ENCODE measurements around the gene POLR2A.

The POLR2A gene

GRCh38 chr17:7495906-7496434 lies 11.8 kb downstream of the POLR2A start:
- H2AFZ ChIP-seq (ENCODE audit: low read length, unreplicated experiment), result no peak overlapping the region
- no peak overlapping the region for H3K27ac ChIP-seq (ENCODE audit: low read depth, low read length)
- H3K36me3 ChIP-seq (ENCODE audit: insufficient read depth, low read length), result peaks cover 47% of the 10 kb centered on the region
- H3K27me3 ChIP-seq (ENCODE audit: insufficient read depth, low read length), result no peaks in the 10 kb centered on the region
- peaks cover 66% of the 10 kb centered on the region for H3K79me2 ChIP-seq (ENCODE audit: control insufficient read depth, insufficient read depth, low read length, unreplicated experiment)
- no peaks in the 10 kb centered on the region for H3K4me1 ChIP-seq (ENCODE audit: control insufficient read depth, insufficient read depth, low read length, unreplicated experiment)
- H3K4me3 ChIP-seq (ENCODE audit: low read depth, low read length), result no peak overlapping the region

- peaks cover 62% of the 10 kb centered on the region for H3K79me2 ChIP-seq (ENCODE audit: control insufficient read depth, insufficient read depth, low read length, unreplicated experiment)
- H3K4me3 ChIP-seq (ENCODE audit: low read depth, low read length), result no peak overlapping the region
- H3K4me1 ChIP-seq (ENCODE audit: control insufficient read depth, insufficient read depth, low read length, unreplicated experiment), result no peaks in the 10 kb centered on the region
- H3K27me3 ChIP-seq (ENCODE audit: insufficient read depth, low read length), result no peaks in the 10 kb centered on the region
- H3K36me3 ChIP-seq (ENCODE audit: insufficient read depth, low read length), result peaks cover 52% of the 10 kb centered on the region
- H2AFZ ChIP-seq (ENCODE audit: low read length, unreplicated experiment), result no peak overlapping the region
- H3K27ac ChIP-seq (ENCODE audit: low read depth, low read length), result no peak overlapping the region
Measured at GRCh38 chr17:7496470-7497183, 12.5 kb downstream of the POLR2A start.

GRCh38 chr17:7497228-7497627 lies 13.1 kb downstream of the POLR2A start:
- Histone ChIP-seq H3K79me2 (ENCODE audit: control insufficient read depth, insufficient read depth, low read length, unreplicated experiment) (peaks cover 57% of the 10 kb centered on the region), H3K4me1 (ENCODE audit: control insufficient read depth, insufficient read depth, low read length, unreplicated experiment) (no peaks in the 10 kb centered on the region), H3K36me3 (ENCODE audit: insufficient read depth, low read length) (peaks cover 56% of the 10 kb centered on the region), H2AFZ (ENCODE audit: low read length, unreplicated experiment) (no peak overlapping the region), H3K27me3 (ENCODE audit: insufficient read depth, low read length) (no peaks in the 10 kb centered on the region), H3K4me3 (ENCODE audit: low read depth, low read length) (no peak overlapping the region), H3K27ac (ENCODE audit: low read depth, low read length) (no peak overlapping the region)

GRCh38 chr17:7497636-7498035 lies 13.5 kb downstream of the POLR2A start:
- H3K4me3 ChIP-seq (ENCODE audit: low read depth, low read length), result no peak overlapping the region
- H3K79me2 ChIP-seq (ENCODE audit: control insufficient read depth, insufficient read depth, low read length, unreplicated experiment), result peaks cover 53% of the 10 kb centered on the region
- H3K36me3 ChIP-seq (ENCODE audit: insufficient read depth, low read length), result peaks cover 58% of the 10 kb centered on the region
- no peak overlapping the region for H3K27ac ChIP-seq (ENCODE audit: low read depth, low read length)
- H3K27me3 ChIP-seq (ENCODE audit: insufficient read depth, low read length), result no peaks in the 10 kb centered on the region
- H3K4me1 ChIP-seq (ENCODE audit: control insufficient read depth, insufficient read depth, low read length, unreplicated experiment), result no peaks in the 10 kb centered on the region
- H2AFZ ChIP-seq (ENCODE audit: low read length, unreplicated experiment), result no peak overlapping the region

GRCh38 chr17:7499161-7499560 lies 15.0 kb downstream of the POLR2A start:
- Histone ChIP-seq H3K36me3 (ENCODE audit: insufficient read depth, low read length) (peaks cover 72% of the 10 kb centered on the region), H3K79me2 (ENCODE audit: control insufficient read depth, insufficient read depth, low read length, unreplicated experiment) (peaks cover 38% of the 10 kb centered on the region)

GRCh38 chr17:7501729-7502128 lies 17.6 kb downstream of the POLR2A start:
- H3K27ac ChIP-seq (ENCODE audit: low read depth, low read length), result no peak overlapping the region
- H3K4me3 ChIP-seq (ENCODE audit: low read depth, low read length), result no peak overlapping the region
- H3K4me1 ChIP-seq (ENCODE audit: control insufficient read depth, insufficient read depth, low read length, unreplicated experiment), result no peaks in the 10 kb centered on the region
- H3K36me3 ChIP-seq (ENCODE audit: insufficient read depth, low read length), result peaks cover 70% of the 10 kb centered on the region
- H3K27me3 ChIP-seq (ENCODE audit: insufficient read depth, low read length), result no peaks in the 10 kb centered on the region
- peaks cover 19% of the 10 kb centered on the region for H3K79me2 ChIP-seq (ENCODE audit: control insufficient read depth, insufficient read depth, low read length, unreplicated experiment)
- H2AFZ ChIP-seq (ENCODE audit: low read length, unreplicated experiment), result no peak overlapping the region

More at GRCh38 chr17:7499161-7499560, 15.0 kb downstream of the POLR2A start:
- no peak overlapping the region for H3K4me3 ChIP-seq (ENCODE audit: low read depth, low read length)
- H2AFZ ChIP-seq (ENCODE audit: low read length, unreplicated experiment), result no peak overlapping the region
- no peaks in the 10 kb centered on the region for H3K4me1 ChIP-seq (ENCODE audit: control insufficient read depth, insufficient read depth, low read length, unreplicated experiment)
- no peak overlapping the region for H3K27ac ChIP-seq (ENCODE audit: low read depth, low read length)
- no peaks in the 10 kb centered on the region for H3K27me3 ChIP-seq (ENCODE audit: insufficient read depth, low read length)

GRCh38 chr17:7502171-7502847 lies 18.1 kb downstream of the POLR2A start:
- Histone ChIP-seq H3K79me2 (ENCODE audit: control insufficient read depth, insufficient read depth, low read length, unreplicated experiment) (peaks cover 19% of the 10 kb centered on the region), H3K4me1 (ENCODE audit: control insufficient read depth, insufficient read depth, low read length, unreplicated experiment) (no peaks in the 10 kb centered on the region), H3K27ac (ENCODE audit: low read depth, low read length) (no peak overlapping the region), H3K4me3 (ENCODE audit: low read depth, low read length) (no peak overlapping the region), H3K27me3 (ENCODE audit: insufficient read depth, low read length) (no peaks in the 10 kb centered on the region), H3K36me3 (ENCODE audit: insufficient read depth, low read length) (peaks cover 68% of the 10 kb centered on the region), H2AFZ (ENCODE audit: low read length, unreplicated experiment) (no peak overlapping the region)

GRCh38 chr17:7502987-7503386 lies 18.8 kb downstream of the POLR2A start:
- Histone ChIP-seq H2AFZ (ENCODE audit: low read length, unreplicated experiment) (no peak overlapping the region), H3K4me3 (ENCODE audit: low read depth, low read length) (no peak overlapping the region), H3K27ac (ENCODE audit: low read depth, low read length) (no peak overlapping the region), H3K4me1 (ENCODE audit: control insufficient read depth, insufficient read depth, low read length, unreplicated experiment) (no peaks in the 10 kb centered on the region), H3K79me2 (ENCODE audit: control insufficient read depth, insufficient read depth, low read length, unreplicated experiment) (peaks cover 13% of the 10 kb centered on the region), H3K36me3 (ENCODE audit: insufficient read depth, low read length) (peaks cover 62% of the 10 kb centered on the region), H3K27me3 (ENCODE audit: insufficient read depth, low read length) (no peaks in the 10 kb centered on the region)

GRCh38 chr17:7503521-7503920 lies 19.4 kb downstream of the POLR2A start:
- H3K4me3 ChIP-seq (ENCODE audit: low read depth, low read length), result no peak overlapping the region
- H2AFZ ChIP-seq (ENCODE audit: low read length, unreplicated experiment), result no peak overlapping the region
- no peak overlapping the region for H3K27ac ChIP-seq (ENCODE audit: low read depth, low read length)
- H3K27me3 ChIP-seq (ENCODE audit: insufficient read depth, low read length), result no peaks in the 10 kb centered on the region
- peaks cover 10% of the 10 kb centered on the region for H3K79me2 ChIP-seq (ENCODE audit: control insufficient read depth, insufficient read depth, low read length, unreplicated experiment)
- H3K36me3 ChIP-seq (ENCODE audit: insufficient read depth, low read length), result peaks cover 60% of the 10 kb centered on the region
- H3K4me1 ChIP-seq (ENCODE audit: control insufficient read depth, insufficient read depth, low read length, unreplicated experiment), result no peaks in the 10 kb centered on the region

- Histone ChIP-seq H3K36me3 (ENCODE audit: insufficient read depth, low read length) (peaks cover 41% of the 10 kb centered on the region), H3K4me3 (ENCODE audit: low read depth, low read length) (no peak overlapping the region)
Measured at GRCh38 chr17:7508145-7508544, 24.0 kb downstream of the POLR2A start.

GRCh38 chr17:7508846-7509245 lies 24.7 kb downstream of the POLR2A start:
- Histone ChIP-seq H3K4me3 (ENCODE audit: low read depth, low read length) (no peak overlapping the region), H3K27me3 (ENCODE audit: insufficient read depth, low read length) (no peaks in the 10 kb centered on the region), H3K4me1 (ENCODE audit: control insufficient read depth, insufficient read depth, low read length, unreplicated experiment) (no peaks in the 10 kb centered on the region), H3K79me2 (ENCODE audit: control insufficient read depth, insufficient read depth, low read length, unreplicated experiment) (peaks cover 4% of the 10 kb centered on the region), H2AFZ (ENCODE audit: low read length, unreplicated experiment) (no peak overlapping the region), H3K27ac (ENCODE audit: low read depth, low read length) (no peak overlapping the region), H3K36me3 (ENCODE audit: insufficient read depth, low read length) (peaks cover 34% of the 10 kb centered on the region)

More at GRCh38 chr17:7508145-7508544, 24.0 kb downstream of the POLR2A start:
- Histone ChIP-seq H3K27ac (ENCODE audit: low read depth, low read length) (no peak overlapping the region), H2AFZ (ENCODE audit: low read length, unreplicated experiment) (no peak overlapping the region), H3K4me1 (ENCODE audit: control insufficient read depth, insufficient read depth, low read length, unreplicated experiment) (no peaks in the 10 kb centered on the region), H3K27me3 (ENCODE audit: insufficient read depth, low read length) (no peaks in the 10 kb centered on the region), H3K79me2 (ENCODE audit: control insufficient read depth, insufficient read depth, low read length, unreplicated experiment) (peaks cover 4% of the 10 kb centered on the region)
